Measurements from ENCODE around the gene GDPD4. TPM values are rescaled to one million over a fixed set of nuclear protein-coding genes. Genes with fewer than 3 reads are reported as not detected.
A peak's percentile ranks its signal among the peaks of the same experiment; 100 is the strongest.

The GDPD4 gene
- total RNA-seq, 2 donors from 2014 or later, result not detected

DNA sequence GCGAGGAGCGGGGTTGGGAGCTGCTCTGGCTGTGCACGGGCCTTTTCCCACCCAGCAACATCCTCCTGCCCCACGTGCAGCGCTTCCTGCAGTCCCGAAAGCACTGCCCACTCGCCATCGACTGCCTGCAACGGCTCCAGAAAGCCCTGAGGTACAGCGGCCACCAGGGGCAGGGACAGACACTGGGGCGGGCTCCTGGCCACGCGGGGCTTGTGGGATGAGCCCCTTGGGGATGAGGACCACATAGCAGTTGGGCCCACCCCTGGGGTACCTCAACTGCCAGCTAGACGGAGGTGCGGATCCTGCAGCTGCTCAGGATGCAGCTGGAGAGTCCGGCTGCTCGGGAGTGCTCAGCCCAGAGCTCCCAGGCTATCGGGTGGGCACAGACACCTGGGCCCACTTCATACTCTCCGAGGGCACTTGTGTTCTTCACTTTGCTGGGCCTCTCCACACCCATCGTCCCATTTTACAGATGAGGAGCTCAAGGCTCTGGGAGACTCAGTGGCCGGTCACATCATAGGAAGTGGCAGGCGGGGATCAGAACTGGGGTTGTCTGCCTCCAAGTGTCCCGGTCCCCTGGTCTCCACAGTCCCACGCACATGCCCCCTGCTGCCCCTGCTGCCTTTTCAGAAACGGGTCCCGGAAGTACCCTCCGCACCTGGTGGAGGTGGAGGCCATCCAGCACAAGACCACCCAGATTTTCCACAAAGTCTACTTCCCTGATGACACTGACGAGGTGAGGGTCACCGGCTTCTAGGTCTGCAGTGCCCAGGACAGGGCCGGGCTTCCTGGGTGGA lies 95.8 kb downstream of the GDPD4 start:
- Mint-ChIP-seq H3K27me3 (ENCODE audit: insufficient read depth) (no peaks in the 10 kb centered on the region), H3K27ac (no peak overlapping the region), H3K9me3 (no peaks in the 10 kb centered on the region), H3K4me1 (no peaks in the 10 kb centered on the region), H3K36me3 (ENCODE audit: low read depth) (no peaks in the 10 kb centered on the region), H3K4me3 (no peak overlapping the region)
- H3K36me3 ChIP-seq (ENCODE audit: control insufficient read depth, insufficient read depth, low read length), result no peaks in the 10 kb centered on the region
- no peak overlapping the region for H3K4me3 ChIP-seq (ENCODE audit: low read length)
- TF ChIP-seq, protein P1, sequence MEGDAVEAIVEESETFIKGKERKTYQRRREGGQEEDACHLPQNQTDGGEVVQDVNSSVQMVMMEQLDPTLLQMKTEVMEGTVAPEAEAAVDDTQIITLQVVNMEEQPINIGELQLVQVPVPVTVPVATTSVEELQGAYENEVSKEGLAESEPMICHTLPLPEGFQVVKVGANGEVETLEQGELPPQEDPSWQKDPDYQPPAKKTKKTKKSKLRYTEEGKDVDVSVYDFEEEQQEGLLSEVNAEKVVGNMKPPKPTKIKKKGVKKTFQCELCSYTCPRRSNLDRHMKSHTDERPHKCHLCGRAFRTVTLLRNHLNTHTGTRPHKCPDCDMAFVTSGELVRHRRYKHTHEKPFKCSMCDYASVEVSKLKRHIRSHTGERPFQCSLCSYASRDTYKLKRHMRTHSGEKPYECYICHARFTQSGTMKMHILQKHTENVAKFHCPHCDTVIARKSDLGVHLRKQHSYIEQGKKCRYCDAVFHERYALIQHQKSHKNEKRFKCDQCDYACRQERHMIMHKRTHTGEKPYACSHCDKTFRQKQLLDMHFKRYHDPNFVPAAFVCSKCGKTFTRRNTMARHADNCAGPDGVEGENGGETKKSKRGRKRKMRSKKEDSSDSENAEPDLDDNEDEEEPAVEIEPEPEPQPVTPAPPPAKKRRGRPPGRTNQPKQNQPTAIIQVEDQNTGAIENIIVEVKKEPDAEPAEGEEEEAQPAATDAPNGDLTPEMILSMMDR (conservative IDR thresholded peaks at IDR 0.05), result peak; percentile 28
- no peak overlapping the region for H3K9ac ChIP-seq (ENCODE audit: extremely low read depth, low read length, poor library complexity, severe bottlenecking)
- peak; percentile 58 for DNase-seq
- H3K9me3 ChIP-seq (ENCODE audit: control insufficient read depth, low read length), result no peaks in the 10 kb centered on the region
- no peaks in the 10 kb centered on the region for H3K4me1 ChIP-seq (ENCODE audit: control insufficient read depth, insufficient read depth, low read length)
- WGBS, 2 experiments (ENCODE audit: insufficient coverage in 1 of 2, insufficient read length in 1 of 2), result 93% methylated on average over 19 to 30 of the region's 30 CpGs
- no peak overlapping the region for H3K27ac ChIP-seq (ENCODE audit: low read depth, low read length)
- no peaks in the 10 kb centered on the region for H3K27me3 ChIP-seq (ENCODE audit: control insufficient read depth, insufficient read depth, low read length, poor library complexity, severe bottlenecking)

DNA sequence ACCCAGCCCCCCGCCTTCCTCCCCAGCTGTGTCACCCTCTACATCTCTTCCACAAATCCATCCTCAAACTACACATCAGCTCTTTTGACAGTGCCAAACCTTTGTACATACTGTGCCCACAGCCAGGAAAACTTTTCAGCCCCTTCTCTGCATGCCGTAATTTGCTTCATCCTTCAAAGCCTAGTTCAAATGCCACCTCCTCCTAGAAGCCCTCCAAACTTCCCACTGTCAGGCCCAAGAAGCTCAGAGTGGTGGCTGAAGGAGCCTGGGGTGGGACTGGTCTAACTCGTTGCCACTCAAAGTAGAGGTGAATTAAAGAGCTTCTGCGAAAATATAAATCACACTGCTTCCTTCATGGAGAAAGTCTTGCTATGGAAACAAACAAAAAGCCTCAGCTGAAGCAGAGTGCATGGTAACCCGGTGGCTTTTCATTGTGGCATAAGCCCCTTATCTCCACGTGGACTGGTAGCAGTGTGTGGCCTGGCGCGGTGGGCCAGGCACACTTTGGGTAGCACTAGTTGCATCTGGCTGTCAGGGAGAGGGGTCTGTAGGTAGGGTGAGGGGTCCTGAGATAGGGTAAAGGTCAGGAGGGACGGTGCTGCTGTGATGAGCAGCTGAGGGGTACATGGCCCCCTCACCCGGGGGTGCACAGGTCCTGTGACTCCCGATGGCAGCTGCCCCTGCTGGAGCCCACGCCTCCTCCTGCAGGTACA lies 96.6 kb downstream of the GDPD4 start:
- Mint-ChIP-seq H3K36me3 (ENCODE audit: low read depth) (no peaks in the 10 kb centered on the region), H3K27me3 (ENCODE audit: insufficient read depth) (no peaks in the 10 kb centered on the region), H3K27ac (no peak overlapping the region), H3K4me1 (no peaks in the 10 kb centered on the region), H3K4me3 (no peak overlapping the region), H3K9me3 (no peaks in the 10 kb centered on the region)
- Histone ChIP-seq H3K27ac (ENCODE audit: low read depth, low read length) (no peak overlapping the region), H3K4me1 (ENCODE audit: control insufficient read depth, insufficient read depth, low read length) (no peaks in the 10 kb centered on the region), H3K9me3 (ENCODE audit: control insufficient read depth, low read length) (no peaks in the 10 kb centered on the region), H3K9ac (ENCODE audit: extremely low read depth, low read length, poor library complexity, severe bottlenecking) (no peak overlapping the region), H3K36me3 (ENCODE audit: control insufficient read depth, insufficient read depth, low read length) (no peaks in the 10 kb centered on the region), H3K4me3 (ENCODE audit: low read length) (no peak overlapping the region), H3K27me3 (ENCODE audit: control insufficient read depth, insufficient read depth, low read length, poor library complexity, severe bottlenecking) (no peaks in the 10 kb centered on the region)
- TF ChIP-seq, protein P1 (conservative IDR thresholded peaks at IDR 0.05), result no peak
- WGBS, 2 experiments (ENCODE audit: insufficient coverage in 1 of 2, insufficient read length in 1 of 2), result 92 to 93% methylated on average over 5 to 12 of the region's 12 CpGs
- DNase-seq, result no peak

DNA sequence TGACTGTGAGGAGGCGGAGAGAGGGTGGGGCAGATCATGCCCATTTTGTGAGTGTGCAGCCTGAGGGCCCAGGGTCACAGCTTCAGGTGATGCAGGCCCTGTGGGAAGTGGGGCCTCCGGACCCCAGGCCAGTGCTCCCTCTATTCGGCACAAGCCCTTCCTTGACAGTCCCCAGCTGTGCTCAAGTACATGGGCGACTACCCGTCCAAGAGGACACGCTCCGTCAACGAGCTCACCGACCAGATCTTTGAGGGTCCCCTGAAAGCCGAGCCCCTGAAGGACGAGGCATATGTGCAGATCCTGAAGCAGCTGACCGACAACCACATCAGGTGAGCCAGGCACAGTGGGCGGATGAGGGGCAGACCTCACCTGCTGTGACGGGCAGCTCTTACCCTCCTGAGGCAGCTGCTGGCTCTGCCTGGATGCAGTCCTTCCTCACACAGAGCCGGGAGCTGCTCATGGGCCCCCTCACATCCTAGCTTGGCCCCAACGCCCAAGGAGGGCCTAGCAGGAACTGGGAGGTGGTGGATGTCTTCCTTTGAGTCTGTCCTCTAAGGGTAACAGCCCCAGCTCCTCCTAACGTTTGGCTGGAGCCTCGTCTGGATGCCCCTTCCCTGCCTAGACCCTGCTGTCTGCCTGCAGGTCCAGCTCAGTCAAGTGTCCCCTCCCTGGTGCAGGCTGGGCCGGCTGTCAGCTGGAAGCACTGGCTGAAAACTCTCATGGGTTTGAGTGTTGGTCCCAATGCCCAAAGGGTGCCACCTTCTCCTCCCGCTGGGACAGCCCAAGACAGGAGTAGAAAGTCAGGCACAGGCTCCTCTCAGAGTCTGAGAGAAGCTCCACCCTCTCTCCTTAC lies 97.4 kb downstream of the GDPD4 start:
- no peak overlapping the region for H3K27ac ChIP-seq (ENCODE audit: low read depth, low read length)
- no peaks in the 10 kb centered on the region for H3K36me3 Mint-ChIP-seq (ENCODE audit: low read depth)
- H3K4me3 Mint-ChIP-seq, result no peak overlapping the region
- no peaks in the 10 kb centered on the region for H3K27me3 Mint-ChIP-seq (ENCODE audit: insufficient read depth)
- H3K9me3 Mint-ChIP-seq, result no peaks in the 10 kb centered on the region
- no peaks in the 10 kb centered on the region for H3K4me1 ChIP-seq (ENCODE audit: control insufficient read depth, insufficient read depth, low read length)
- peak; percentile 34 for DNase-seq
- H3K27me3 ChIP-seq (ENCODE audit: control insufficient read depth, insufficient read depth, low read length, poor library complexity, severe bottlenecking), result no peaks in the 10 kb centered on the region
- no peaks in the 10 kb centered on the region for H3K4me1 Mint-ChIP-seq
- no peak overlapping the region for H3K27ac Mint-ChIP-seq
- no peaks in the 10 kb centered on the region for H3K36me3 ChIP-seq (ENCODE audit: control insufficient read depth, insufficient read depth, low read length)
- WGBS, 2 experiments (ENCODE audit: insufficient coverage in 1 of 2, insufficient read length in 1 of 2), result 90 to 91% methylated on average over 15 to 20 of the region's 20 CpGs
- H3K4me3 ChIP-seq (ENCODE audit: low read length), result no peak overlapping the region
- no peak overlapping the region for H3K9ac ChIP-seq (ENCODE audit: extremely low read depth, low read length, poor library complexity, severe bottlenecking)
- H3K9me3 ChIP-seq (ENCODE audit: control insufficient read depth, low read length), result no peaks in the 10 kb centered on the region
- TF ChIP-seq, protein P1 (conservative IDR thresholded peaks at IDR 0.05), result no peak
